ENCODE results near the gene CCDC184.

DNA sequence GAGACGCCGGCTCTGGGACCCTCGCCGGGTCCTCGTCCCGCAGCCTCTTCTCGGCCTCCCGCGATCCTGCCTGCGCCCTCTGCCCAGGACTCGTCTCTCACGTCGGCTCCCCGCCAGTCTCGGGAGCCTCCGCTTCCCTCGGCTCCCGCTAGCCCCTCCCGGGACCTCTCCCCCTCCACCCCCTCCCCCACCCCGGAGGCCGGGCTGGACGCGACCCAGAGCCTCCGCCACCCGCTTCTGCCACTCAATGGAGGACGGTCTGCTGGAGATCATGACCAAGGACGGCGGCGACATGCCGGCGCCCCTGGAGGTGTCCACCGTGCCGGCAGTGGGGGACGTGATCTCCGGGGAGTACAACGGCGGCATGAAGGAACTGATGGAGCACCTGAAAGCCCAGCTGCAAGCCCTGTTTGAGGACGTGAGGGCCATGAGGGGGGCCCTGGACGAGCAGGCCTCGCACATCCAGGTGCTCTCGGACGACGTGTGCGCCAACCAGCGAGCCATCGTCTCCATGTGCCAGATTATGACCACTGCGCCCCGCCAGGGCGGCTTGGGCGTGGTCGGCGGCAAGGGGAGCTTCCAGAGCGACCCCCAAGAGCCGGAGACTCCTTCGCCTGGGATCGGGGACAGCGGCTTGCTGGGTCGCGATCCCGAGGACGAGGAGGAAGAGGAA lies 568 bp downstream of the CCDC184 start:
- no peak for TF ChIP-seq POLR2A (IDR thresholded peaks at IDR 0.05)
- TF ChIP-seq, protein P1, sequence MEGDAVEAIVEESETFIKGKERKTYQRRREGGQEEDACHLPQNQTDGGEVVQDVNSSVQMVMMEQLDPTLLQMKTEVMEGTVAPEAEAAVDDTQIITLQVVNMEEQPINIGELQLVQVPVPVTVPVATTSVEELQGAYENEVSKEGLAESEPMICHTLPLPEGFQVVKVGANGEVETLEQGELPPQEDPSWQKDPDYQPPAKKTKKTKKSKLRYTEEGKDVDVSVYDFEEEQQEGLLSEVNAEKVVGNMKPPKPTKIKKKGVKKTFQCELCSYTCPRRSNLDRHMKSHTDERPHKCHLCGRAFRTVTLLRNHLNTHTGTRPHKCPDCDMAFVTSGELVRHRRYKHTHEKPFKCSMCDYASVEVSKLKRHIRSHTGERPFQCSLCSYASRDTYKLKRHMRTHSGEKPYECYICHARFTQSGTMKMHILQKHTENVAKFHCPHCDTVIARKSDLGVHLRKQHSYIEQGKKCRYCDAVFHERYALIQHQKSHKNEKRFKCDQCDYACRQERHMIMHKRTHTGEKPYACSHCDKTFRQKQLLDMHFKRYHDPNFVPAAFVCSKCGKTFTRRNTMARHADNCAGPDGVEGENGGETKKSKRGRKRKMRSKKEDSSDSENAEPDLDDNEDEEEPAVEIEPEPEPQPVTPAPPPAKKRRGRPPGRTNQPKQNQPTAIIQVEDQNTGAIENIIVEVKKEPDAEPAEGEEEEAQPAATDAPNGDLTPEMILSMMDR (IDR thresholded peaks at IDR 0.05) = no peak

Measured in adrenal gland (tissue), 5 donors.